Activated naive CD8-positive, alpha-beta T cell (primary cell): ENCODE data around the gene COMMD6.
"Not testable (repeated sequence)": the region's sequence is repeated elsewhere in the genome, so short reads cannot be mapped to it uniquely, and the experiment has no call there.

Experiments
- H3K27ac Mint-ChIP-seq: one replicate; pipeline ENCODE4 v1.8.0; 2021; ENCODE audit warnings: mixed read lengths
- H3K27me3 Mint-ChIP-seq: one replicate; pipeline ENCODE4 v1.8.0; 2021; ENCODE audit warnings: mixed read lengths
- H3K36me3 Mint-ChIP-seq: one replicate; pipeline ENCODE4 v1.8.0; 2021; ENCODE audit warnings: mixed read lengths
- H3K4me1 Mint-ChIP-seq: one replicate; pipeline ENCODE4 v1.8.0; 2021; ENCODE audit warnings: low read depth, mixed read lengths
- H3K4me3 Mint-ChIP-seq: one replicate; pipeline ENCODE4 v1.8.0; 2021; ENCODE audit warnings: mild to moderate bottlenecking, mixed read lengths
- H3K9me3 Mint-ChIP-seq: one replicate; pipeline ENCODE4 v1.8.0; 2021; ENCODE audit warnings: low read depth, mixed read lengths

COMMD6 gene

DNA sequence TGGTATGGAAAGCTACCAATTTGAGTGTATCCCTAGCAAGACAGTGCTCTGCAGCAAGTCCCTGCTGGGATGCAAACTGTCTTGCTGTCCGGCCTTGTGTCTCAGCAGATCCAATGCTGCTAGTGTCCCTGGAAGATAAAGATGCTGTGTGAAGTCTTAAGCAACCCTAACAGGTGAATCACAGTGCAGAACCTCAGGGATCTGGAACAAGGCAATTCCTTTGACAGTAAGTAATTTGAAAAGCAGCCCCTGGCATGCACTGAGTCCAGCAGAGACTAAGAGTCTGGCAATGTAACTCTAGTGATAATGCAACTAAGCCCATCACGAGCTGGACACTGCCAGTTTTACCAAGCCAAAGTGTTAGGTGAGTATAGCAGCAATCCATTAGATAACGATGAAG is 10.3 kb upstream of the COMMD6 start:
- no peaks in the 10 kb centered on the region for H3K9me3 Mint-ChIP-seq
- no peak overlapping the region for H3K27ac Mint-ChIP-seq
- H3K27me3 Mint-ChIP-seq, result no peaks in the 10 kb centered on the region
- H3K36me3 Mint-ChIP-seq, result peaks cover 3% of the 10 kb centered on the region
- peaks cover 32% of the 10 kb centered on the region for H3K4me1 Mint-ChIP-seq
- peak overlapping the region; percentile 12 for H3K4me3 Mint-ChIP-seq

DNA sequence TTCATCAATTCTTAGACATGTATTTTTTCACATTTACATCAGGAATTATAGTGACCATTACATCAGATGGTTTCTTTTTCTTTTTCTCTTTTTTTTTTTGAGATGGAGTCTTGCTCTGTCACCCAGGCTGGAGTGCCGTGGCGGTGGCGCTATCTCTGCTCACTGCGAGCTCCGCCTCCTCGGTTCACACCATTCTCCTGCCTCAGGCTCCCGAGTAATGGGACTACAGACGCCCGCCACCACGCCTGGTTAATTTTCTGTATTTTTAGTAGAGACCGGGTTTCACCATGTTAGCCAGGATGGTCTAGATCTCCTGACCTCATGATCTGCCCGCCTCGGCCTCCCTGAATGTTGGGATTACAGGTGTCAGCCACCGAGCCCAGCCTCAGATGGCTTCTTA is 7.7 kb upstream of the COMMD6 start:
- not testable (repeated sequence) for H3K27me3 Mint-ChIP-seq, H3K27ac Mint-ChIP-seq, H3K9me3 Mint-ChIP-seq, H3K4me3 Mint-ChIP-seq, H3K36me3 Mint-ChIP-seq
- H3K4me1 Mint-ChIP-seq, result peaks cover 11% of the 10 kb centered on the region

DNA sequence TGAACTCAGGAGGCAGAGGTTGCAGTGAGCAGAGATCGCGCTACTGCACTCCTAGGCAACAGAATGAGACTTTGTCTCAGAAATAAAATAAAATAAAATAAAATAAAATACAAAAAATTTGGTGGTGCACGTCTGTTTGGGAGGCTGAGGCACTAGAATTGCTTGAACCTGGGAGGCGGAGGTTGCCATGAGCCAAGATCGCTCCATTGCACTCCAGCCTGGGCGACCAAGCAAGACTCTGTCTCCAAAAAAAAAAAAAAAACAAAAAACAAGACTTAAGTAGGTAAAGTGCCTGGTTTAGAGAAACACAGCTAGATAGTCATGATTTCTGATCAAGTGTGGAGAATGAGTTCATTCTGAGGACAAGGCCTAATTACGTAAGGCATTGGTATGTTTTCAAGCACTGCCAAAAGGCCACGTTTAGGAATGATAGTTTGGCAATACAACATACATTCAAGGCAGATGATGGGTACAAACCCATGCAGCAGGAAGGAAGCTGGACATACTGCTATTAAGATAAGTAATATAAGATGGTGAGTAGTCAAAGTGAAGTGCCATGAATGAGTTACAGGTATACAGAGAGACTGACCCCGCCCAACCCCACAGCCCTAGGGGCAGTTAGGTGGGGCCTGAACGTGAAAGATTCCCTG is 7.2 kb upstream of the COMMD6 start:
- Mint-ChIP-seq H3K36me3 (peaks cover 3% of the 10 kb centered on the region), H3K4me3 (no peak overlapping the region), H3K27ac (no peak overlapping the region), H3K27me3 (no peaks in the 10 kb centered on the region), H3K4me1 (peaks cover 7% of the 10 kb centered on the region), H3K9me3 (no peaks in the 10 kb centered on the region)

DNA sequence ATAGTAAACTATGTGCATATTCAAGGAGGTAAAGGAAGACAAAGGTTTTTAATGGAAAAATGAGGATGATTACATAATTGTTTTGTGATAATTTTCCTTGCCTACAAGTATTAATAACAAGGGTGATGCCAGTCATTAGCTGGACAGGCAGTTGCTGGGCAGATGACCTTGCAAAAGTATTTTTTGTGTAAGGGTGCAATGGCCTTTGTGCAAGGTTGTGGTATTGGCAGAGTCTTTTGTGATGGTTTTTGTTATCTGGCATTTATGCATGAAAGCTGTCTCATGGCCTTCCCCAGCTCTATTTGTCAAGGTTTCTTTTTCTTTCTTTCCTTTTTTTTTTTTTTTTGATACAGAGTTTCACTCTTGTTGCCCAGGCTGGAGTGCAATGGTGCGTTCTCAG is 4.3 kb upstream of the COMMD6 start:
- H3K9me3 Mint-ChIP-seq, result no peaks in the 10 kb centered on the region
- H3K27me3 Mint-ChIP-seq, result no peaks in the 10 kb centered on the region
- no peak overlapping the region for H3K27ac Mint-ChIP-seq
- peaks cover under 1% of the 10 kb centered on the region for H3K36me3 Mint-ChIP-seq
- H3K4me3 Mint-ChIP-seq, result no peak overlapping the region
- peaks cover 8% of the 10 kb centered on the region for H3K4me1 Mint-ChIP-seq

DNA sequence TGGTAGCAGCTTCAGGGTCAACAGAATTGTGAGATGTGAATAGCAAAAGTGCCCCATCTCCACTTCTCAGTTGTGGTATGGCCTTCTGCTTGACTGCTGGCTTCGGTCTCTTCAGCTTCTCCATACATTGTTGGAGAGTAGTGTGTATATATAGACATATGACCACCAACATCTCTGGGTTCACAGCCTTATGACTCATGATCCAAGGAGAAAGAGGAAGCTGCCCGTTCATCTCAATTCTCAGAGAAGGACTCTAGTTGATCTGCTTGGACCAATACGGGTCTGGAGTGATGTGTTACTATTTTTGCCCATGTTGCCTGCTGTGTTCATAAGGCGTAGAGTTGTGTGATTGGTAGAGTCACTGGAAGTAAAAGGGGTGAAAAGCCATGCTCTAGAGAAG is 3.6 kb upstream of the COMMD6 start:
- H3K4me1 Mint-ChIP-seq, result peaks cover 15% of the 10 kb centered on the region
- H3K27me3 Mint-ChIP-seq, result no peaks in the 10 kb centered on the region
- no peak overlapping the region for H3K4me3 Mint-ChIP-seq
- H3K36me3 Mint-ChIP-seq, result no peaks in the 10 kb centered on the region
- no peak overlapping the region for H3K27ac Mint-ChIP-seq
- no peaks in the 10 kb centered on the region for H3K9me3 Mint-ChIP-seq

DNA sequence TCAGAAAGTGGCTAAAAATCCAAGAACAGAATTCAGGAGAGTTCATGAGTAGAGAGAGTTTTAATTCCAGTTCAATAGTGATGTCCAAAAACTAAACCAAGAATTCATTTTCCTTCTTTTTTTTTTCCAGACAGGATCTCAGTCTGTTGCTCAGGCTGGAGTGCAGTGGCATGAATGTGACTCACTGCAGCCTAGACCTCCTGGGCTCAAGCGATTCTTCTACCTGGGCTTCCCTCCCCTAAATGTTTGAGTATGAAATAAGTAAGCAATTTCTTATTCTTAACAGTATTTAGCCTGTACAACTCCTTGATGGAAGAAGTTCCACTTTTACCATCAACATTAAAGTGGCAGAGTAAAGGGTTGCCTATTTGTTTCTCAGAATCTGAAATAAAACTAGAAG is 3.8 kb downstream of the COMMD6 start:
- Mint-ChIP-seq H3K4me1 (peaks cover 69% of the 10 kb centered on the region), H3K4me3 (no peak overlapping the region), H3K27ac (no peak overlapping the region), H3K9me3 (no peaks in the 10 kb centered on the region), H3K27me3 (no peaks in the 10 kb centered on the region), H3K36me3 (peaks cover 7% of the 10 kb centered on the region)

DNA sequence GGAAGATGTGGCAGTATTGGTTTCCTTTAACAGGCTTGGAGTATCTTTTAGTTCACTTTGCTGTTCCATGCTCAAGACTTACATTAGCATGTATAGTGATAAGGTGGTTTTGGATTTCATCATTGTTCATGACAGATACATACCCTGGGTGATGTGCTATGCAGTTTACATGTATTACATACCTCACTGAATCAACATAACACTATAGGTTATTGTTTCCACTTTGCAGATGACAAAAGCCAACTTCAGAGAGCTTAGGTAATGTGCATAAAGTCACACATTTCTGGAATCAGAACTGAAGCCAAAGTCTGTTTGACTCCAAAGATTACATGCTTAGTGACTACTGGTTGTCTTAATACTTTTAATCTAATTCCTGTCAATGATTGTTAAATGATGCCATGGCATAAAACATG is 7.1 kb downstream of the COMMD6 start:
- no peak overlapping the region for H3K4me3 Mint-ChIP-seq
- H3K27me3 Mint-ChIP-seq, result no peaks in the 10 kb centered on the region
- peaks cover 52% of the 10 kb centered on the region for H3K4me1 Mint-ChIP-seq
- peaks cover 14% of the 10 kb centered on the region for H3K36me3 Mint-ChIP-seq
- H3K9me3 Mint-ChIP-seq, result no peaks in the 10 kb centered on the region
- no peak overlapping the region for H3K27ac Mint-ChIP-seq

DNA sequence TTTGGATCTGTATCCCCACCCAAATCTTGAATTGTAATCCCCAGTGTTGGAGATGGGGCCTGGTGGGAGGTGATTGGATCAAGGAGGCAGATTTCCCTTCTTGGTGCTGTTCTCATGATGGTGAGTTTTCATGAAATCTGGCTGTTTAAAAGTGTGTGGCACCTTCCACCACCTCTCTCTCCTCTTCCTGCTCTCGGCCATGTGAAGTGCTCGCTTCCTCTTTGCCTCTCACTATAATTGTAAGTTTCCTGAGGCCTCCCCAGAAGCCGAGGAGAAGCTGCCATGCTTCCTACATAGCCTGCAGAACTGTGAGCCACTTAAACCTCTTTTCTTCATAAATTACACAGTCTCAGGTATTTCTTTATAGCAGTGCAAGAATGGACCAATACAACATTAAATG is 15.7 kb downstream of the COMMD6 start:
- no peak overlapping the region for H3K27ac Mint-ChIP-seq

DNA sequence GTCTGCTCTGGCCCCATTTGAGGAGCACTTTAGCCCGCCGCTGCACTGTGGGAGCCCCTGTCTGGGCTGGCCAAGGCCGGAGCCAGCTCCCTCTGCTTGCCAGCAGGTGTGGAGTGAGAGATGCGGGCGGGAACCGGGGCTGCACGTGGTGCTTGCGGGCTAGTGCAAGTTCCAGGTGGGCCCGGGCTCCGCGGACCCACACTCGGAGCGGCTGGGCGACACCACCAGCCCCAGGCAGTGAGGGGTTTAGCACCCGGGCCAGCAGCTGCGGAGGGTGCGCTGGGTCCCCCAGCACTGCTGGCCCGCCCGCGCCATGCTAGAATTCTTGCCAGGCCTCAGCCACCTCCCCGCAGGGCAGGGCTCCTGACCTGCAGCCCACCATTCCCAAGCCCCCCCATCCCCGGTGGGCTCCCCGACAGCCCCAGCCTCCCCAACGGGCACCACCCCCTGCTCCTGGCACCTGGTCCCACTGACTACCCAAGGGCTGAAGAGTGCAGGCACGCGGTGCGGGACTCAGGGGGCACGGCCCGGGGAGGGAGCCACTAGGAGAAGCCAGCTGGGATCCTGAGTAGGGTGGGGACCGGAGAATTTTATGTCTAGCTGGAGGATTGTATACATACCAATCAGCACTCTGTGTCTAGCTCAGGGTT is 19.1 kb downstream of the COMMD6 start:
- Mint-ChIP-seq H3K27me3 (peaks cover 2% of the 10 kb centered on the region), H3K4me1 (no peaks in the 10 kb centered on the region), H3K27ac (no peak overlapping the region), H3K36me3 (peaks cover 5% of the 10 kb centered on the region), H3K4me3 (no peak overlapping the region), H3K9me3 (no peaks in the 10 kb centered on the region)

More for the DNA sequence above, 15.7 kb downstream of the COMMD6 start:
- no peaks in the 10 kb centered on the region for H3K27me3 Mint-ChIP-seq
- no peaks in the 10 kb centered on the region for H3K9me3 Mint-ChIP-seq
- peaks cover 2% of the 10 kb centered on the region for H3K4me1 Mint-ChIP-seq
- H3K4me3 Mint-ChIP-seq, result no peak overlapping the region
- peaks cover 11% of the 10 kb centered on the region for H3K36me3 Mint-ChIP-seq

DNA sequence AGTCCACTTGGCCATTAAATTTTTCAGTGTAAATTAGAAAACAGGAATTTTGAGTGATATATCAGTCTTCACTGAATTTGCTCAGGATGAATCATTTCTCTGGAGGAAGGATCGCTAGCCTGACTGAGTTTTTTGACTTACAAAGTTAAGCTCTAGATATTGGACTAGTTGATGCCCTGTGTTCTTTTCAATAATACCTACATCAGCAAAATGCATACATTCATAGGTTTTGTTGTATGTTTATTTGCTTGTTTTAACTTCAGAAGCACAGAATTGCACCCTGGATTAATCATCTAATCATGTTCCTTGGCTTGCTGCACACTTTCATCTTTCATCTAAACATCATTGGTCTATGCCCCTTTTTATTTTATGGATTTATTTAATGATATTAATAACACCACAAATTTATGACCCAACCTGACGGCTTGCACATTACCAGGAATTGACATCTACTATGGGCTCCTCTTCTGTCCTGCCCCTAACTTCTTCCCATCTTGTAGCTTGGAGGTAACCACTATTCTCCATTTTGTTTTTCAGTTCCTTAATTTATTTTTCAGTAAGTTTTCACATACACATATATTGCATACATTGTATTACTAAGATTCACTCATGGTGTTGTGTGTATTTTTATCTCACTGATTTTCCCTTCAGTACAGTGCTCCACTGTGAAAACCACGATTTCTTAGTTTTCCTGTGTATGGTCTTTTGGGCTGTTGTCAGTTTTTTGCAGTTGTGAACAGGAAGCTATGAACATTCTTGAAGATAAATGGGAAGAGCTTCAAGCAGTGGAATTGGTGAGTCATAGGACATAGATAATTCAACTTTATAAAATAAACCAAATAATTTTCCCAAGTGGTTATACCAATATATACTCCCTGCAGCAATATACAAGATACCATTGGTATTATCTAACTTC is 23.3 kb downstream of the COMMD6 start:
- H3K36me3 Mint-ChIP-seq, result peaks cover 3% of the 10 kb centered on the region
- H3K27me3 Mint-ChIP-seq, result peaks cover 10% of the 10 kb centered on the region
- no peaks in the 10 kb centered on the region for H3K4me1 Mint-ChIP-seq
- H3K4me3 Mint-ChIP-seq, result no peak overlapping the region
- H3K27ac Mint-ChIP-seq, result no peak overlapping the region
- H3K9me3 Mint-ChIP-seq, result no peaks in the 10 kb centered on the region

DNA sequence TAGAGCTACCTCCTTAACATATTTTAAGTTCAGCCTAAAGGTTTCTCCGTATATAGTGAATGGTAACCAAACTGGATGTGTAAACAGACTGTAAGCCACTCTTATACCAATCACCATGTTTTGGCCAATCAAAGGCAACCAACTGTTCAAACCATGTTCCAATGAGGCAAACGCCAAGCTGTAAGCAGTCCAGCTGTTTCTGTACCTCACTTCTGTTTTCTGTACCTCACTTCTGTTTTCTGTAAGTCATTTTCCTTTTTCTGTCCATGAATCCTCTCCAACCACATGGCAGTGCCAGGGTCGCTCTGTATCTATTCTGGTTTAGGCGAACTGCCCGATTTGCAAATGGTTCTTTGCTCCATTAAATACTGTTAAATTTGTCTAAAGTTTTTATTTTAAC is 24.4 kb downstream of the COMMD6 start:
- peaks cover 10% of the 10 kb centered on the region for H3K27me3 Mint-ChIP-seq
- no peaks in the 10 kb centered on the region for H3K4me1 Mint-ChIP-seq
- no peaks in the 10 kb centered on the region for H3K9me3 Mint-ChIP-seq
- no peak overlapping the region for H3K4me3 Mint-ChIP-seq
- no peak overlapping the region for H3K27ac Mint-ChIP-seq
- peaks cover 3% of the 10 kb centered on the region for H3K36me3 Mint-ChIP-seq

DNA sequence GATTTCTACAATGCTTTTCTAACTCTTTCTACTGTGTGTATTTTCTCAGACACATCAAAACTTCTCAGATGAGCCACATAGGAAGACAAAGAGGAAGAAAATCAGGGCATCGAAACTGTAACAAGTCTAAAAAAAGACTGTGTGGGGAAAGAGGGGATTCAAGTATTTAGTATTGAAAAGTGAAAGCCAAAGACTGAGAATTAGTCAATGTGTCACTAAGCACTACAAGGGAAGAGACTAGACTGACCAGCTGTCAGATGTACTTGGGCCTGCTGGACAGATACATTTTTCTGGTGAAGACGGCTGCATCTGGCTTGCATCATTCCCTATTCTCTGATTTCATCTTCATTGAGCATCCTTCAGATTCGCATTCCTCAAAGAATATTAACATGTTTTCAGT is 25.4 kb downstream of the COMMD6 start:
- H3K4me3 Mint-ChIP-seq, result no peak overlapping the region
- no peaks in the 10 kb centered on the region for H3K9me3 Mint-ChIP-seq
- no peaks in the 10 kb centered on the region for H3K4me1 Mint-ChIP-seq
- H3K27me3 Mint-ChIP-seq, result peaks cover 10% of the 10 kb centered on the region
- H3K36me3 Mint-ChIP-seq, result peaks cover 3% of the 10 kb centered on the region
- H3K27ac Mint-ChIP-seq, result no peak overlapping the region

DNA sequence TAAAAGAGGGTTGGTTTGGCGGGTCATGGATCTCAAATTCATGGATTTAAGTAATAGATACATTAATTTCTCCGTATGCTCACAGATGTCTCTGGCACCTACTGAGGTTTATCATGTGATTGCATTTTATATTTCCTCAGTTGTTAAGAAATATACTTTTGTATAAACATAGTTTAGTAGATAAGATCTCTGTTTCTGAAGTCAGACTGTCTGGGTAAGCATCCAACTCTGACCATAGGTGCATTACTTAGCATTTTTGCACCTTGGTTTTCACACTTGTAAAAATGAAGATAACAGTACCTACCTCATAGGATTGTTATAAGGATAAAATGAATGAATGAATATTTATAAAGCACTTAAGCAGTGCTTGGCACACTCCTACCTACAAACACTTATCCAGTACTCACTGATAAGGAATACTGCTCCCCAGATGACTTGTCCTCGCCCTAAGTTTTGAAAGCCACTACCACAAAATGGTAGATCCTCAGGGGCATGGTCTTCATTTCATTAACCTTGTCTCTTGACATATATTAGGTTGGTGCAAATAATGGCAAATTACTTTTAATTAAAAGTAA is 26.5 kb downstream of the COMMD6 start:
- Mint-ChIP-seq H3K36me3 (peaks cover 3% of the 10 kb centered on the region), H3K4me3 (no peak overlapping the region), H3K27ac (no peak overlapping the region), H3K27me3 (peaks cover 10% of the 10 kb centered on the region), H3K9me3 (no peaks in the 10 kb centered on the region), H3K4me1 (no peaks in the 10 kb centered on the region)

DNA sequence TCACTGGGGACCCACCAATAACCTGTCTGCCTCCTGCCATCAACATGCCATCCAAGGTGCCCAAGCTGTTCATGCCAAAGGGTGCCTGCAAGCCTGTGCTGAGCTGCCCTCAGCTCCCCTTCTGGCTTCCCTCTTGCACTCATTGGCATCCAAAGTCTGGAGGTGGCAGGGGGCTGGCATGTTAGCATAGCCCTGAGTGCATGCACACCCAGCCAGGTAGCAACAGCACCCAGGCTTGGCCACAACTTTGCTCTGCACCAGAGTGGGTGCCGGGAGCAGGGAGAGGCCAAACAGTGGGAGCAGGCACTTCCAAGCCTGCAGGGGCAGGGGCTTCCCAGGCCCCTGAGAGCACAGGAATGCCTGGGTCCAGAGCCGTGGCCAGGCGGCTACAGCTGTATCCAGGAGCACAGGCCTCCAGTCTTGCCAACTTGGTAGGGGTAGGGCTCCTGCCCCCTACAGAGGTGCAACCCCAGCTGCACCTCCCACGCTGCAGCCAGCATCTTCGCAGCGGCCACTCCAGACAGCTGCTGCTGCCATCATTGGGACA is 29.6 kb downstream of the COMMD6 start:
- H3K27ac Mint-ChIP-seq, result no peak overlapping the region
- no peaks in the 10 kb centered on the region for H3K9me3 Mint-ChIP-seq
- no peaks in the 10 kb centered on the region for H3K4me1 Mint-ChIP-seq
- no peak overlapping the region for H3K4me3 Mint-ChIP-seq
- H3K36me3 Mint-ChIP-seq, result peaks cover 2% of the 10 kb centered on the region
- H3K27me3 Mint-ChIP-seq, result peaks cover 5% of the 10 kb centered on the region
